WTC11 (cell line): ENCODE measurements around the gene RCAN3.

ENCODE experiments used
- ATF1 ChIP-seq: sonication (generic); formaldehyde crosslinking; IDR thresholded peaks from 2 replicates; pipeline ENCODE4 v1.8.1; 2023; ENCODE audit warnings: mild to moderate bottlenecking, moderate library complexity, missing genetic modification reagents
- CREB1 ChIP-seq: sonication (generic); formaldehyde crosslinking; IDR thresholded peaks from 2 replicates; pipeline ENCODE4 v1.8.0; 2023; ENCODE audit warnings: mild to moderate bottlenecking, missing genetic modification reagents
- ETV6 ChIP-seq: sonication (generic); formaldehyde crosslinking; IDR thresholded peaks from 2 replicates; pipeline ENCODE4 v1.8.1; 2022; ENCODE audit warnings: mild to moderate bottlenecking, missing genetic modification reagents
- NFYB ChIP-seq: sonication (generic); formaldehyde crosslinking; conservative IDR thresholded peaks from 2 replicates; pipeline ENCODE4 v1.8.0; 2022; ENCODE audit warnings: low read depth, missing genetic modification reagents
- RELA ChIP-seq: sonication (generic); formaldehyde crosslinking; IDR thresholded peaks from 2 replicates; pipeline ENCODE4 v1.8.1; 2022; ENCODE audit warnings: missing genetic modification reagents, mild to moderate bottlenecking, borderline replicate concordance
- TP53 ChIP-seq: sonication (generic); formaldehyde crosslinking; IDR thresholded peaks from 2 replicates; pipeline ENCODE4 v1.8.1; 2023; ENCODE audit warnings: mild to moderate bottlenecking, missing genetic modification reagents
- ZBTB21 ChIP-seq: sonication (generic); formaldehyde crosslinking; IDR thresholded peaks from 2 replicates; pipeline ENCODE4 v1.8.1; 2023; ENCODE audit warnings: mild to moderate bottlenecking, missing genetic modification reagents, borderline replicate concordance
- ZNF232 ChIP-seq: sonication (generic); formaldehyde crosslinking; IDR thresholded peaks from 2 replicates; pipeline ENCODE4 v1.8.0; 2022; ENCODE audit warnings: mild to moderate bottlenecking, missing genetic modification reagents
- TF ChIP-seq, protein P1 (sequence below): sonication (generic); formaldehyde crosslinking; IDR thresholded peaks from 2 replicates; pipeline ENCODE4 v1.8.1; 2023; ENCODE audit warnings: mild to moderate bottlenecking, missing genetic modification reagents, moderate library complexity
- TF ChIP-seq, protein P2 (sequence below): fragments of 200-600 bp; IDR thresholded peaks from 2 replicates; pipeline ENCODE4 v1.8.0; 2022; ENCODE audit warnings: antibody characterized with exemption
- TF ChIP-seq, protein P3 (sequence below): sonication (generic); formaldehyde crosslinking; conservative IDR thresholded peaks from 2 replicates; pipeline ENCODE4 v1.8.1; 2022; ENCODE audit warnings: mild to moderate bottlenecking, missing genetic modification reagents

DNA sequence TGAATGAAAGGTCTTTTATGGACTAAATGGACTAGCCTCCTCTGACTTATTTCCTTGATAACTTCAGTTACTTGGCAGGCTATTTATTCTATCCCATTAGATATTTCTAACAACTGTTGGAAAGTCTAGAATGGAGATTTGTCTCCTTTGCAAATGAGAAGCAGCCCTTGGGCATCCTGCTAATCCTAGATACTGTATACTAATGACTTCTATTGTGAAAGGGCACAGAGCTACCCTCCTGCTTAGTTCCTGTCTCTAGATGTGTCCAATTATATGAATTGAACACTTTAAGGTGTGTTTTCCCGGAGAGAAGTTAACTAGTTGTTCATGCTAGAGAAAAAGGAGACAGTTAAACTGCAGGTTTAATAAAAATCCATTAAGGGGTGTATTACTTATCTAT, 43.0 kb downstream of the RCAN3 start:
- TF ChIP-seq ATF1 (CRISPR knock-in tag), result no peak
- TF ChIP-seq ZNF232, result no peak
- TF ChIP-seq, protein P1, sequence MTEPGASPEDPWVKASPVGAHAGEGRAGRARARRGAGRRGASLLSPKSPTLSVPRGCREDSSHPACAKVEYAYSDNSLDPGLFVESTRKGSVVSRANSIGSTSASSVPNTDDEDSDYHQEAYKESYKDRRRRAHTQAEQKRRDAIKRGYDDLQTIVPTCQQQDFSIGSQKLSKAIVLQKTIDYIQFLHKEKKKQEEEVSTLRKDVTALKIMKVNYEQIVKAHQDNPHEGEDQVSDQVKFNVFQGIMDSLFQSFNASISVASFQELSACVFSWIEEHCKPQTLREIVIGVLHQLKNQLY (CRISPR knock-in tag), result no peak
- TF ChIP-seq, protein P2, sequence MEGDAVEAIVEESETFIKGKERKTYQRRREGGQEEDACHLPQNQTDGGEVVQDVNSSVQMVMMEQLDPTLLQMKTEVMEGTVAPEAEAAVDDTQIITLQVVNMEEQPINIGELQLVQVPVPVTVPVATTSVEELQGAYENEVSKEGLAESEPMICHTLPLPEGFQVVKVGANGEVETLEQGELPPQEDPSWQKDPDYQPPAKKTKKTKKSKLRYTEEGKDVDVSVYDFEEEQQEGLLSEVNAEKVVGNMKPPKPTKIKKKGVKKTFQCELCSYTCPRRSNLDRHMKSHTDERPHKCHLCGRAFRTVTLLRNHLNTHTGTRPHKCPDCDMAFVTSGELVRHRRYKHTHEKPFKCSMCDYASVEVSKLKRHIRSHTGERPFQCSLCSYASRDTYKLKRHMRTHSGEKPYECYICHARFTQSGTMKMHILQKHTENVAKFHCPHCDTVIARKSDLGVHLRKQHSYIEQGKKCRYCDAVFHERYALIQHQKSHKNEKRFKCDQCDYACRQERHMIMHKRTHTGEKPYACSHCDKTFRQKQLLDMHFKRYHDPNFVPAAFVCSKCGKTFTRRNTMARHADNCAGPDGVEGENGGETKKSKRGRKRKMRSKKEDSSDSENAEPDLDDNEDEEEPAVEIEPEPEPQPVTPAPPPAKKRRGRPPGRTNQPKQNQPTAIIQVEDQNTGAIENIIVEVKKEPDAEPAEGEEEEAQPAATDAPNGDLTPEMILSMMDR, result no peak
- TF ChIP-seq TP53 (CRISPR knock-in tag), result no peak
- no peak for TF ChIP-seq NFYB (CRISPR knock-in tag)
- no peak for TF ChIP-seq CREB1 (CRISPR knock-in tag)
- TF ChIP-seq, protein P3, sequence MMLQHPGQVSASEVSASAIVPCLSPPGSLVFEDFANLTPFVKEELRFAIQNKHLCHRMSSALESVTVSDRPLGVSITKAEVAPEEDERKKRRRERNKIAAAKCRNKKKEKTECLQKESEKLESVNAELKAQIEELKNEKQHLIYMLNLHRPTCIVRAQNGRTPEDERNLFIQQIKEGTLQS, result no peak
- TF ChIP-seq ZBTB21 (CRISPR knock-in tag), result no peak
- no peak for TF ChIP-seq ETV6
- TF ChIP-seq RELA (CRISPR knock-in tag), result no peak
